Upper lobe of right lung (tissue), 1 donor: ENCODE results near the gene TRIP13. TPM values are rescaled to one million over a fixed set of nuclear protein-coding genes. Genes with fewer than 3 reads are reported as not detected.

ENCODE experiments used
- ATAC-seq: fragments of 200-7000 bp; cut with Tn5 transposase; one replicate; pipeline ENCODE4 v1.9.1; 2020; ENCODE audit warnings: mild to moderate bottlenecking, moderate library complexity
- DNase-seq: peaks from one replicate; pipeline ENCODE4 v3.0.0-alpha.2; 2020
- H3K27ac ChIP-seq: fragments of 200-600 bp; one replicate; pipeline ENCODE4 v1.8.0; 2022
- H3K27me3 ChIP-seq: fragments of 200-600 bp; one replicate; pipeline ENCODE4 v1.8.0; 2022; ENCODE audit warnings: mild to moderate bottlenecking
- H3K36me3 ChIP-seq: fragments of 200-600 bp; one replicate; pipeline ENCODE4 v1.8.0; 2022
- H3K4me1 ChIP-seq: fragments of 200-600 bp; one replicate; pipeline ENCODE4 v1.8.0; 2022
- H3K4me3 ChIP-seq: fragments of 200-600 bp; one replicate; pipeline ENCODE4 v1.8.0; 2022; ENCODE audit warnings: mild to moderate bottlenecking
- H3K9me3 ChIP-seq: fragments of 200-600 bp; one replicate; pipeline ENCODE4 v1.8.0; 2022
- CTCF ChIP-seq: fragments of 200-600 bp; IDR thresholded peaks from one replicate; pipeline ENCODE4 v1.8.0; 2022; ENCODE audit warnings: antibody characterized with exemption
- intact Hi-C: fragments of 100-400 bp; cut with DNase I; formaldehyde crosslinking; loops from one replicate; pipeline ENCODE4 v1.11.0; 2022
- total RNA-seq: library from RNA; stranded (reverse); fragmentation: NEBNext Ultra II Directional; extraction: Animal tissue kit (Norgen Biotek cat#: 25700); gene quantifications from one replicate; pipeline ENCODE4 v1.2.1, GENCODE V29; 2021
- donor health status: DM: no; HTN: yes; CAD: no; lungs with severe emphysema.

The TRIP13 gene
- total RNA-seq, 1 donor from 2014 or later = 0.81 TPM

DNA sequence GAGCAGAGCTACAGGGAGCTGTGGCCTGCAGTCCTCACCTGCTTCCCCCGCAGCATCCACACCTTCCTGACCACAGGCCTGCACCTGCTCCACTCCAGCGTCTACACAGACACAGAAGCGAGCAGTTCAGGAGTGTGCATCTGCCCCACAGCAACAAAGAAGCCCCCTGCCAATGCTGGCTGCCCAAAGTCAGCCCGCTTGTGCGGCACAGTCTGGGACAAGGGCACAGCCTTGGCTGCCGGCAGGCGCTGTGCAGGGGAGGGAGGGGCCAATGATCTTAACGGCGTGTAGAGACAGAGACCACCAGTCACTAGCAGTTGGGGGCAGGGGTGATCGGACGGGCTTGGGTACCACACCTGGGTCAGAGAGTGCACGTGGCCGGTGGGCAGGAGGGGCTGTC, 6.6 kb upstream of the TRIP13 start:
- no peak for TF ChIP-seq CTCF
- peaks cover 2% of the 10 kb centered on the region for H3K4me1 ChIP-seq
- intact Hi-C loops = no loop called here
- peaks cover 92% of the 10 kb centered on the region for H3K36me3 ChIP-seq
- DNase-seq (no peak), ATAC-seq (no peak)
- no peak overlapping the region for H3K4me3 ChIP-seq
- no peak overlapping the region for H3K27ac ChIP-seq
- H3K27me3 ChIP-seq = no peaks in the 10 kb centered on the region
- H3K9me3 ChIP-seq = no peaks in the 10 kb centered on the region

DNA sequence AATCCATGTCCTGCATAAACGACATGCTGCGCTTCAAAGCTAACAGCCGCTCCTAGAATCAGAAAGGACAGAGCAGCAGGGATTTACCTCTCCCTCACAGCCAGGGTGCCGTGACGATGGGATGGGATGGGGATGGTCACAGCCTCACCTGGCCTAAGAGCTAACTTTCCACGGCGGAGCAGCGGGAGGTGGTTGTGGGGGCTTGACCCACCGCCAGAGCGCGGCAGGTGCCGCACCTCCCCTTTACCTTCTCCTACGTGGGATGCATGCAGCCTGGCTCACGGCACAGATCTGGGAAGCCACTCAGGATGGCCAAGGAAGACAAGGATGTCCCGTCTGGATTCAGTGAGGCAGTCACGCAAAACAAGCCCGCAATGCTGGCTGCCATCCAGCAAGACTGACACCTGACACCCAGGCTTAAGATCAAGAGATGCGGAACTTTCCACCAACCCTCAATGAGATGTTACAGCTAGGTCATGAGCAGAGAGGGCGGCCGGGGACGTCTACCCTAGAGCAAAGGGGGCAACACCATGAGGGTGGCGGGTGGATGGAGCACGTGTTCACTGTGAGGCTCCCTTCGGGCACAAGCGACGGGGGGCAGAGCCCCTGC, 5.9 kb upstream of the TRIP13 start:
- no peak overlapping the region for H3K27ac ChIP-seq
- no peak overlapping the region for H3K4me3 ChIP-seq
- TF ChIP-seq CTCF = no peak
- no peaks in the 10 kb centered on the region for H3K27me3 ChIP-seq
- H3K9me3 ChIP-seq = no peaks in the 10 kb centered on the region
- ATAC-seq (no peak), DNase-seq (no peak)
- intact Hi-C loops = no loop called here
- peaks cover 10% of the 10 kb centered on the region for H3K4me1 ChIP-seq
- H3K36me3 ChIP-seq = peaks cover 85% of the 10 kb centered on the region

- intact Hi-C loops = no loop called here
- no peak for DNase-seq
- no peak overlapping the region for H3K4me3 ChIP-seq
Observed at GRCh38 chr5:887947-888637, 4.6 kb upstream of the TRIP13 start.

GRCh38 chr5:888638-889035, 4.0 kb upstream of the TRIP13 start:
- ATAC-seq = no peak
- Histone ChIP-seq H3K9me3 (no peaks in the 10 kb centered on the region), H3K36me3 (peaks cover 74% of the 10 kb centered on the region), H3K27ac (no peak overlapping the region), H3K4me1 (peaks cover 15% of the 10 kb centered on the region), H3K27me3 (no peaks in the 10 kb centered on the region), H3K4me3 (no peak overlapping the region)
- no peak for TF ChIP-seq CTCF
- no peak for DNase-seq
- intact Hi-C loops = no loop called here

More at GRCh38 chr5:887947-888637, 4.6 kb upstream of the TRIP13 start:
- ATAC-seq = no peak
- no peak for TF ChIP-seq CTCF
- Histone ChIP-seq H3K27ac (no peak overlapping the region), H3K36me3 (peaks cover 80% of the 10 kb centered on the region), H3K4me1 (peaks cover 13% of the 10 kb centered on the region), H3K9me3 (no peaks in the 10 kb centered on the region), H3K27me3 (no peaks in the 10 kb centered on the region)

- no peak for TF ChIP-seq CTCF
- peaks cover 69% of the 10 kb centered on the region for H3K36me3 ChIP-seq
Observed at GRCh38 chr5:889075-889710, 3.5 kb upstream of the TRIP13 start.

More at GRCh38 chr5:889075-889710, 3.5 kb upstream of the TRIP13 start:
- DNase-seq (no peak), ATAC-seq (no peak)
- no peak overlapping the region for H3K4me3 ChIP-seq
- no peaks in the 10 kb centered on the region for H3K27me3 ChIP-seq
- intact Hi-C loops = no loop called here
- no peak overlapping the region for H3K27ac ChIP-seq
- peaks cover 15% of the 10 kb centered on the region for H3K4me1 ChIP-seq
- no peaks in the 10 kb centered on the region for H3K9me3 ChIP-seq
